ENCODE data around the gene CCDC201. TPM values are rescaled to one million over a fixed set of nuclear protein-coding genes. Genes with fewer than 3 reads are reported as not detected.

Gene CCDC201, protein sequence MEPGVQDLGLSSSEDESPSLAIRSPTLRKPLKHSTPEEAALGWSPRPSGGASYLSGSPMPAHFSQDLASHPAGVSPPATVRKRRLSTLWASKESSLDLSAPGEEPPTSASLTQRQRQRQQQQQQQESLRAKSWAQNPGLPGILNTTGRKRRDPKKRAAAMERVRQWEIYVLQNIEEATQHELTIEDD
- not detected for total RNA-seq

DNA sequence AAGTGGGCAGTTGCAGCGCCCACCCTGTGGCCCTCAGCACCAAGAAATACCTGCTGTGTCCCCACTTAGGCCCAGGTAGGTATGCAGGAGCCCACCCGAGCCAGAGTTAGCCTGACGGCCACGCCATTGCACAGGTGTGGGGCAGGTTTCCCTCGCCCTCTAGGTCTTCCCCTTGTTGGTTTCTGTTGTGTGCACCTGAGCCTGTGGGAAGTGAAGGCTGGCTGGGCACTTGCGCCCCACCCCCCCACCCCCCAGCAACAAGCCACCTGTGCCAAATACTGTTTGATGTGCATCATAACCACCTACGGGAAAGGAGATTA, at the start of gene CCDC201:
TSS of gene CCDC201 (minus strand) at position 48 of the 320 bp plus-strand sequence. CDS start 75 bp downstream, outside the sequence.

DNA sequence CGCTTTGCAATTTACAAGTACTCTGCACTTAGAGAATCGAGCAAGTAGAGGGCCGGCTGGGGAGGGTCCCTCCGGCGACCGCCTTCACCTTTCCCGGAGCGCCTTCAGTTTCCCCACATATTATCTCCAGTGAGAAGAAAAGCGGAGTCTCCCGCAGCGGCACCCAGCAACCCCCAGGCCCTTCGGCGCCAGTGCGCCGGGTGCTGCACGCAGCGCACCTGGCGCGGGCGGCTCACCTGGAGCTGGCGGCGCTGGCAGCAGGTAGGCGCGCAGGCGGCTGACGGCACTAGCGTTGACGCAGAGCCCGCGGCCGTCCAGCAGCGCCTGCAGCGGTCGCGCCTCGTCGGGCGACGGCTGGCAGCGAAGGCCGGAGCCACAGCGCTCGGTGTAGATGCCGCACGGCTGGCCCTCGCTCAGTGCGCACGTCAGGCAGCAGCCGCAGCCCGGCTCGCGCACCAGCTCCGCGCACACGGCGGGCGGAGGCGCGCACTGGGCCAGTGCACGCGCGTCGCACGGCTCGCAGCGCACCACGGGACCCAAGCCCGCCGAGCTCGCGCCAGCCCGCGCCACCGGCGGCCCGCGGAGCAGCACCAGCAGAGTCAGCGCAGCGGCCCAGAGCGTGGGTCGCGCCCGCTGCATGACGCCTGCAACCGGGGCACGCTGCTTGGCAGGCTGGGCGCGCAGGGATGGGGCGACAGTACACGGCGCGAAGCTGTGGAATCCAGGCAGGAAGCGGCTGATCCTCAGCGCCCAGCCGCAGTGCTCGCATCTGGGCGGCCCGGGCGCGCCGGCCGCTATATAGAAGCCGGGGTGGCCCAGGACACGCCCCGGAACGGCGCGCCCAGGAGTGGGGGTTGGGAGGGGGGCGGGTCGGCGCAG, 47.9 kb upstream of the CCDC201 start, which contains the start of gene IGFBP3:
TSS of gene IGFBP3 (minus strand) at position 771 of the 879 bp plus-strand sequence. CDS start at position 639, 132 bp downstream.

DNA sequence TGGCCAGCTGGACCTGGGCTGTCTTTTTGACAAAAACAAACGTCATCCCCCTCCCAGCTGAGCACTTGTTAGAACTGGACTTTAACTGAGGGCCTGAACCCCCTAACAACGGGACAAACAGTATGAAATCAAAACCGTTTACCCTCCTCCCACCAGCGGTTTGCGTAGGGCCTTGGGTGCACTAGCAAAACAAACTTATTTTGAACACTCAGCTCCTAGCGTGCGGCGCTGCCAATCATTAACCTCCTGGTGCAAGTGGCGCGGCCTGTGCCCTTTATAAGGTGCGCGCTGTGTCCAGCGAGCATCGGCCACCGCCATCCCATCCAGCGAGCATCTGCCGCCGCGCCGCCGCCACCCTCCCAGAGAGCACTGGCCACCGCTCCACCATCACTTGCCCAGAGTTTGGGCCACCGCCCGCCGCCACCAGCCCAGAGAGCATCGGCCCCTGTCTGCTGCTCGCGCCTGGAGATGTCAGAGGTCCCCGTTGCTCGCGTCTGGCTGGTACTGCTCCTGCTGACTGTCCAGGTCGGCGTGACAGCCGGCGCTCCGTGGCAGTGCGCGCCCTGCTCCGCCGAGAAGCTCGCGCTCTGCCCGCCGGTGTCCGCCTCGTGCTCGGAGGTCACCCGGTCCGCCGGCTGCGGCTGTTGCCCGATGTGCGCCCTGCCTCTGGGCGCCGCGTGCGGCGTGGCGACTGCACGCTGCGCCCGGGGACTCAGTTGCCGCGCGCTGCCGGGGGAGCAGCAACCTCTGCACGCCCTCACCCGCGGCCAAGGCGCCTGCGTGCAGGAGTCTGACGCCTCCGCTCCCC, 15.5 kb upstream of the CCDC201 start, which contains the start of gene IGFBP1:
TSS of gene IGFBP1 (plus strand) at position 304 of the 808 bp plus-strand sequence. CDS start at position 469, 165 bp downstream.

Small RNA genes lying within 50 kb of the gene (small RNA-seq; reads per million reads assigned to genes)
- gene RNU6-326P = not detected

Other genes starting within 250 kb of the CCDC201 start
- 0.23 TPM for gene IGFBP1, start 15.4 kb upstream of the CCDC201 start, total RNA-seq
- 7.2 TPM for gene IGFBP3, start 48.2 kb upstream of the CCDC201 start, total RNA-seq